ENCODE measurements around the gene RAB11FIP3. TPM values are rescaled to one million over a fixed set of nuclear protein-coding genes. Genes with fewer than 3 reads are reported as not detected.
"Not testable (repeated sequence)": the region's sequence is repeated elsewhere in the genome, so short reads cannot be mapped to it uniquely, and the experiment has no call there.

RAB11FIP3 gene
- polyA plus RNA-seq, 12 donors, result 20.7 to 47.1 (median 27.6) TPM; not detected in 1

DNA sequence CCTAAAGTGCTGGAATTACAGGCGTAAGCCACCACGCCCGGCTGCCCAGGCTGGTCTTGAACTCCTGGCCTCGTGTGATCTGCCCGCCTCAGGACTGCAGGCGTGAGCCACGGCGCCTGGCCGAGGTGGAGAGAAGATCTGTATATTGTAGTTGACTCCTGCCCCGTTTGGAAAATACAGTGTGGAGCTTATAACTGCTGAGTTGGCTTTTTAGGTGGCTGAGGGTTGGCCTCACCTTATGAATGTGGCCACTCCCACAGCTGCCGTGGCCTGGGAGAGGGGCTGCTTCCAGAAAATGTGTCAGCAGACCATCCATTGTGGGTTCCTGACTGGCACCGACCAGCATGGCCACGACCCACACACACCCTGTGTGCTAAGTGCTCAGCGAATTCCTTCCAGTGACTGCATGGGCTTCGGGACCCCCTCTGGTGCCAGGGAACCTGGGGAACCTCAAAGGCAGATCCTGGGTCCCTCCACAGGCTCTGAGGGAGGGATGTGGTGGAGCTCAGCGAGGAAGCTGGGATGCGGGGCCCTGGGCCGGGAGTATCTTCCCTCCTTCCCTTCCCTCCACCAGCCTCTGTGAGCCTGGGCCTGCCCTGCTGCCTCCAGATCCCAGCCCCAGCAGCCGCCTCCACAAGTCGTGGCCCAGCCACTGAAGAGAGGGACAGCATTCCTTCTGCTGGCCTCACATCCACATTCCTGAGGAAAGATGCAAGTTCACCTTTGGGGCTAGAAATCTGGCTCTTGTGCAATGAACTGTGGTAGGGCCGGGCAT is 10.9 kb upstream of the RAB11FIP3 start:
- DNase-seq, result no peak

DNA sequence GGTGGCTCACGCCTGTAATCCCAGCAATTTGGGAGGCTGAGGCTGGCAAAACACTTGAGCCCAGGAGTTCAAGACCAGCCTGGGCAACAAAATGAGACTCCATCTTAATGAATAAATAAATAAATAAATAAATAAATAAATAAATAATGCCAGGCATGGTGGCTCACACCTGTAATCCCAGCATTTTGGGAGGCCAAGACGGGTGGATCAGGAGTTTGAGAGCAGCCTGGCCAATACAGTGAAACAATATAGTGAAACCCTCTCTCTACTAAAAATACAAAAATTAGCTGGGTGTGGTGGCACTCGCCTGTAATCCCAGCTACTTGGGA is 10.3 kb upstream of the RAB11FIP3 start:
- not testable (repeated sequence) for DNase-seq

DNA sequence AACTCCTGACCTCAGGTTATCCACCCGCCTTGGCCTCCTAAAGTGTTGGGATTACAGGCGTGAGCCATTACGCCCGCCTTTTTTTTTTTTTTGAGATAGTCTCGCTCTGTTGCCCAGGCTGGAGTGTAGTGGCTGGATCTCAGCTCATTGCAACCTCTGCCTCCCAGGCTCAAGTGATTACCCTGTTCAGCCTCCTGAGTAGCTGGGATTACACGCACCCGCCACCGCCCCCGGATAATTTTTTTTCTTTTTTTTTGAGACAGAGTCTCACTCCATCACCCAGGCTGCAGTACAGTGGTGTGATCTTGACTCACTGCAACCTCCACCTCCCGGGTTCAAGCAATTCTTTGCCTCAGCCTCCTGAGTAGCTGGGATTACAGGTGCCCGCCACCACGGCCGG is 3.3 kb upstream of the RAB11FIP3 start:
- DNase-seq, result not testable (repeated sequence)

DNA sequence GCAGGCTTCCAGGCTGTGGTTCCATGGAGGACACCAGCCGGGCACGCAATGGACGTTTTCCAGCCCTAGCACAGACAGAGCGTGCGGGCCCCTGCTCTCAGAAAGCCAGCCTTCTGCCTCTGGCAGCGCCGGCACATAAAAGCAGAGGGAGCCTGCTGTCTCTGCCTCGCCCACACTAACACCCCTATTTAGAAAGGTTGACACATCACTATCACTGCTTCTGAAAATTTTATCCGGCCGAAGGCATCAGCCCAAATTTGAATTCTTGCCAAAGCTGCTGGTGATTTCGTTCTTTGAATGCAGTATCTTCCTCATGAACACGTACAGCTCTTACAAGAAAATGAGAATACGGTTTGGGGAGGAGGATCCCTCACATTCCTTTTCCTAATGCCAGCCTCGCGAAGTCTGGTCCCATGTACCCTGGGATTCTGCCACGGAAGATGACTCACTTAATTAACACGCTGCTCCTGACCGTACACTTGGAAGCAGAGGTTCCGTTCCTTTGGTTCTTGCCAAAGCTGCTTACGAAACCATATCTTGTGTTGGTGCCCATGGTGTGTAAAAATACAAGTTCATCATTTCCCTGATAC is 1.3 kb upstream of the RAB11FIP3 start:
- DNase-seq, result no peak

DNA sequence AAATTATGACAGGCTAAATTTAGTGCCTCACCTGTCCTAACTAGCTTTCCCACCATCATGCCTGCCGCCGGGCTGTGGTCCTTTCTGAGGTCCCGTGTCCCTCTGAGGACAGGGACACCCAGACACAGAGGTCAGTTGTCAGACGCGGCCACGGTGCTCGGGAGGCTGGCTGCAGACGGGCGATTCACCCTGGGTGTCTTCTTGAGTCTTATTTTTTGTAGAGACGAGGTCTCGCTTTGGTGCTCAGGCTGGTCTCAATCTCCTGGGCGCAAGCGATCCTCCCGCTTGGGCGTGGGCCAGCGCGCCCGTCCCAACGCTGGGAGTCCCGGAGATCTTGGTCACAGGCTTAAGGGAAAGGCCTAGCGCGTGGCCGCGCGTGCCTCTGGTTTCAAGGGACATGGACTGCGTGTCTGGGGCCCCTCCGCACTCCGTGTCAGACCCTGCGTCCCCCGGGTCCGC is 797 bp upstream of the RAB11FIP3 start:
- no peak for DNase-seq

DNA sequence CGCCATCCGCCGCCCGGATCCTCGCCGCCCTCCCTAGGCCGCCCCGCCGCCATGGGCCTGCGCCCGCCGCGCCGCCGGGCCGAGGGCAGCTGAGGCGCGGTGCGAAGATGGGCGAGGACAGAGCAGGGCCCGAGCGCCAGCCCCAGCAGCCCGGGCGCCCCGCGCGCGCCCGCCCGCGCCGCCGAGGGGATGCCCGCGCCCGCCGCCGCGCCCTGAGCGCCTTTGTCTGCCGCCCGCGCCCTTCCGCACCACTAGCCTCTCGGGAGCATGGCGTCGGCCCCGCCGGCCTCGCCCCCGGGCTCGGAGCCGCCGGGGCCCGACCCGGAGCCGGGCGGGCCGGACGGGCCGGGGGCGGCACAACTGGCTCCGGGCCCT is 278 bp downstream of the RAB11FIP3 start:
- no peak for DNase-seq

DNA sequence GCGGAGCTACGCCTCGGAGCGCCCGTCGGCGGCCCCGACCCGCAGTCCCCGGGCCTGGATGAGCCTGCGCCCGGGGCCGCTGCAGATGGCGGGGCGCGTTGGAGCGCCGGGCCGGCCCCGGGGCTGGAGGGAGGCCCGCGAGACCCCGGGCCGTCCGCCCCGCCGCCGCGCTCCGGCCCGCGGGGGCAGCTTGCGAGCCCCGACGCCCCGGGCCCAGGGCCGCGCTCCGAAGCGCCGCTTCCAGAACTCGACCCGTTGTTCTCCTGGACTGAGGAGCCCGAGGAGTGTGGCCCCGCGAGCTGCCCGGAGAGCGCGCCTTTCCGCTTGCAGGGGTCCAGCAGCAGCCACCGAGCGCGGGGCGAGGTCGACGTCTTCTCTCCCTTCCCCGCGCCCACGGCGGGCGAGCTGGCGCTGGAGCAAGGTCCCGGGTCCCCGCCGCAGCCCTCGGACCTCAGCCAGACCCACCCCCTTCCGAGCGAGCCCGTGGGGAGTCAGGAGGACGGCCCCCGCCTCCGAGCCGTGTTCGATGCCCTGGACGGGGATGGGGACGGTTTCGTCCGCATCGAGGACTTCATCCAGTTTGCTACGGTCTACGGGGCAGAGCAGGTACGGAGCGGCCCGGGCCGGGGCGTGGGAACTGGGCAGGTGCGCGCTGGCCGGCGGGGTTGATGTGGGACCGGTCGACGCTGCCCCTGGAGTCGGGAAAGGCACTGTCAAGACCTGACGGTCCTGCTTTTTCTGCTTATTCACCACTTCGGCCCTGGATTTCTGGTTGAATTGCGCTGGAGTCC is 861 bp downstream of the RAB11FIP3 start:
- DNase-seq, result no peak

DNA sequence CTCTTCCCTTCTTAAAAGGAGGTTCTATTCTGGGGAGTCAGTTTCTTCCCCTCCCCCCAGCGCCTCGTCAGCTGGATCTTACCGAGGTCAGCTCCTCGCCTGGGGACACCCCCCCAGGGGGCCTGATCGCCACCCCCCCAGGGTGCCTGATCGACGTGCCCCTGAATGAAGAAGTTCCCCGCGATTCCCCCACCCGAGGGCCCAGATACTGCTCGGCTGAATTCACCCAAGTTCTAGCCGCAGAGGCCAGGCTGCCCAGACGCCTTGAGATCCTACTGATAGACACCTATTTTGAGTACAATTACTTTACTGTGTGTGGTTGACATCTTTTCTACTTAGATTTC is 1.4 kb downstream of the RAB11FIP3 start:
- no peak for DNase-seq

DNA sequence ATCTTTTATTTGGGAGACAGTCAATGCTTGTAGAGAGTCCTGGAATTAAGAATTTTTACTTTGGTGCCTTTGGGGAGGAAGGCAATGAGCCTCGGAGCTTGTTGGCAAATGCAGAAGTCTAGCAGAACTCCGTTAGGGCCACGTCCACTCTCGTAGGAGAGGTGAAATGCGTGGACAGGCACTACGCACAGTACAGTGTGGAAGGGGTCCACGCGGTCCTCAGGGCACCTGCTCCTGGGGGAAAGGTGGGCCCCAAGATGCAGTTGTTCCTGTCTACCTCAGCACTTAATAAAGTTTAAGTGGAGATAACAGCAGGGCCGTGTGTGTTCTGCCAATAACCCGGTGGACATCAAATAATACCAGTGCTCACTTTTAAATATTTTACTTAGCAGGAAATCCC is 1.8 kb downstream of the RAB11FIP3 start:
- DNase-seq, result no peak

DNA sequence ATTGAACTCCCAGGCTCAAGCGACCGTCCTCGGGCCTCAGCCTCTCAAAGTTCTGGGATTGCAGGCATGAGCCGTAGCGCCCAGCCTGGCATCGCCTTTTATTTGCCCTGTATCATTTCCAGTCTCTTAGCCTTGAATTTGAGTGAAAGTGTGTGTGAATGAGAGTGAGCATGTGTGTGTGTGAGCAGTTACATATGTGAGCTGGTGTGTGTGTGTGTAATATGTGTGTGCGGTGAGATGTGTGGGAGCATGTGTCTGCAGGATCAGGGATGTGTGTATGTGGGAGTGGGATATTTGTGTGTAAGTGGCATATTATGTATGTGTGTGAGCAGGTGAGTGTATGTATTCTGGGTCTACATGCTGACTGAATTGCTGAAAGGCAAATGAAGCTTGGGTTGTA is 5.5 kb downstream of the RAB11FIP3 start:
- no peak for DNase-seq

DNA sequence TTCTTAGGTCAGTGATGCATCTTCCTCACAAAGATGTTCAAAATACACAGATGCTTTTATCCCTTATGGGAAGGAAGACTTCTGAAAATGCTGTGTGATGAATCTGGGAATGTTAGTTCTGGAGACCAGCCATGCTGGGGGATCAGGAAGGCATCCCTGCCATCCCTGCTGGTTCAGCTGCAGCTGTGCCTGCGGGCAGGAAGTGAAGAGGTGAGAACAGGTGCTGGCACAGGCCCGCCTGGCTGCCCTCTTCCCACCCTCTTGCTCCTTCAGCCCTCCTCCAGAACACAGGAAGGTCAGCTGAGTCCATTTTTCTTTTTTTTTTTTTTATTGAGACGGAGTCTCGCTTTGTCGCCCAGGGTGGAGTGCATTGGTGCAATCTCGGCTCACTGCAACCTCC is 15.2 kb downstream of the RAB11FIP3 start:
- no peak for DNase-seq

DNA sequence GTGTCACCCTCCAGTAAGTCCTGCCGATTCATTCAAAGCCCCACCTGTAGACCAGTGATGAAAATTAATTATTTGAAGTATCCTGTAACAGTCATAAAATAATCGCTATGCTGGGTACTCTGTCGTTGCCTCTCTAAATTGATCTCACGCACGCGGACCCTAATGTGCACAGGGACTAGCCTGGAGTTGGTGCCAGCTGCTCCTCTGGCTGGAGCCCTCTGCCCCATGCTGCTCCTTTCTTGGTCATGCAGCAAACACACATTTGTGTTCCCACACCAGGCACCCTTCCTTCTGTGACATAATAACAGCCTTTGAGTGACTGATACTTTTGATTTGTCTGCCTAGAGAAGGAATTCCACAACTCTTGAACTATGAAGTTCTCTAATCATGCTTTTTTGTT is 16.0 kb downstream of the RAB11FIP3 start:
- no peak for DNase-seq

DNA sequence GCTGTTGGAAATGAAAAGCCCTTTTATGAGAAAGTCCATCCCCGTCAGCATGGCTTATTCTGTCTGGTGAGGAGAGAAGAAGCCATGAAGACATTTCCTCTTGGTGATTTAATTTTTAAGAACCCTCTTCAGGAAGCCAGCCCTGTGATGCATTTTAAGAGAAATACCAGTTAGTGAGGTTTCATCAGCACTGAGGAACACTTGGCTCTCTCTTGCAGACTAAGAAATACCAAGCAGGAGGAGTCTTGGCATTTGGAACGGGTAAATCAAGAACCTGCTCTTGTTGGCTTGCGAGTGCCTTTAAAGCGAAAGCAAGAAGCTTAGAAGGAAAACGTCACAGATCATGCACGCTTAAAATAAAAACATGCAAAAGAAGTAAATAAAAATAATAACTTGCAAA is 17.5 kb downstream of the RAB11FIP3 start:
- no peak for DNase-seq

DNA sequence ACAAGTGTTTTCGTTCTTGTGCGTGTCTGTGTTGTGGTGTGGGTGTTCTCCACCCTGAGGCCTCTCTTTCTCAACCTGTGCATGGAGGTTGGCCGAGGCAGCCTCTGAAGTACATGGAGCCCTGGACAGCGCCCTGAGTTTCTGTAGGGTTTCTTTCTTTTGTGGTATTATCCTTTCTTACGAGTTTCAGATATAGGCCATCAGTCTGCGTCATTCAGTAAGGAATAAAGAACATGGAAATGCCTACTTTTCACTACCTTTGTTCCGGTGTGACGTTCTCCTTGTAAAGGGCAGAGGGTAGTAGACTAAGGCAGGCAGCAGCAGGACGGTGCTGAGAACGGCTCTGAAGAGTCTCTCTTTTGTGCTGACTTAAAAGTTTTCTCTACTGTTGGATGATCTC is 18.6 kb downstream of the RAB11FIP3 start:
- DNase-seq, result no peak

DNA sequence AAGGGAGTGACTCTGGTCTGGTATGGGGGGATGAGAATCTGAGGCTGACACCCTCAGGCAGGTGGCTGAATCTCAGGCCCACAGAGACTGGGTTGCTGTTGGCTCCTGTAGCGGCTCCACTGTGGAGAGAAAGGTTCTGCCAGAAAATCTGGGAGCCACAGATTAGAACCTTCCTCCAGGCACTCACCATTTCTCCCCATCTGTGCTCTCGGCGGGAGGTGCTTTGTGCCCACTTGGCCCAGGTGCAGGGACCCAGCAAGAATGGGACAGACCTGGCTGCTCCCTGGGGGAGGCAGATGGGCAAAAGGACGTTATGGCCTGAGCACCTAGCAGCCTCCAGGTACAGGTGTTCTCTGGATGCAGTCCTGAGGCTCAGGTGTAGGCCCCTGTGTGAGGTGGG is 20.1 kb downstream of the RAB11FIP3 start:
- DNase-seq, result no peak

DNA sequence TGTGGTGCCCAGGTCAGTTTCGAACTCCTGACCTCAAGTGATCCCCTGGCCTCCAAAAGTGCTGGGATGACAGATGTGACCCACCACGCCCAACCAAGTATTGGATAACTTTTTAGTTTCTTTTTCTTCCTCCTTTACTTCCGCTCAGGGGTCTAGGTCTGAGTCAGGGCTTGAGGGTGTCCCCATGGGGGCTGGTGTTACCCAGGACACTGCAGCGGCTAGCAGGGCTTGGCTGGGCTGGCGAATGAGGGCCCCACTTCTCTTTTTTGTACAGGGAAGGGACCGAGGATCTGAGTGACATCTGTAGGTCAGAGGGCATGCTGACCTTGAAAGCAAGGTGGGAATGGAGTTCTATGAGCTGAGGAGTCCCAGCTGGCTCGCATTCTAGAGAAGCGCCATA is 24.9 kb downstream of the RAB11FIP3 start:
- no peak for DNase-seq

DNA sequence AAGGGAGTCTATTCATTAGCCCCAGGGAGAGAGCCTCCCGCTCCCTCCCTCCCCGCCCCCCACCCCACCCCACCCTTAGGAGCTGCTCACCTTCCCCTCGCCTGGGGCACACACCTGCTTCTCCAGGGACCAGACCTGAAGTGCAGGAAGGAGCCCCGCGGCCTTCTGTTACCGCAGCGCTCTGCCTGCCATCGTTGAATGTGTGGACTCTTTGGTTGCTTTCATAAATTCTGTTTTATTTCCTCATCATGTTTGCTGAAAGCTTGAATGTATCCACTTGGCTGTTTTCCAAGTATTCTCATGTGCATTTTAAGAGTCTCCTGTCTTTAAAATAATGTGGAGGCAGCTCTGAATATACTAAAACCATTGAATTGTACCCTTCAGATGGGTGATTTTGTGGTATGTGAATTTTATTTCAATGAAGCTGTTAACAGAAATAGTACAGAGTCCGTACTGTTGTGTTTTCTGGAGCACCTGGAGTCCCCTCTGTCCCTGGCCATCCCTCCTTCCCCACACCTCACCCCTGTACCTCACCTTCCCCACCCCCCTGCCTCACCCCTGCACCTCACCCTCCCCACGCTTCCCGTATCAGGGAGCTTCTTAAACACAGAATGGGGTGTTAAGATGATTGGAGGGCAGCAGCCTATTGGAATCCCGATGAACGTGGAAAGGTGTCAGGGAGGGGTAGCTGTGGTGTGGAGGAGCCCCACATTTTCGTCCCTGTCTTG is 25.5 kb downstream of the RAB11FIP3 start:
- no peak for DNase-seq

DNA sequence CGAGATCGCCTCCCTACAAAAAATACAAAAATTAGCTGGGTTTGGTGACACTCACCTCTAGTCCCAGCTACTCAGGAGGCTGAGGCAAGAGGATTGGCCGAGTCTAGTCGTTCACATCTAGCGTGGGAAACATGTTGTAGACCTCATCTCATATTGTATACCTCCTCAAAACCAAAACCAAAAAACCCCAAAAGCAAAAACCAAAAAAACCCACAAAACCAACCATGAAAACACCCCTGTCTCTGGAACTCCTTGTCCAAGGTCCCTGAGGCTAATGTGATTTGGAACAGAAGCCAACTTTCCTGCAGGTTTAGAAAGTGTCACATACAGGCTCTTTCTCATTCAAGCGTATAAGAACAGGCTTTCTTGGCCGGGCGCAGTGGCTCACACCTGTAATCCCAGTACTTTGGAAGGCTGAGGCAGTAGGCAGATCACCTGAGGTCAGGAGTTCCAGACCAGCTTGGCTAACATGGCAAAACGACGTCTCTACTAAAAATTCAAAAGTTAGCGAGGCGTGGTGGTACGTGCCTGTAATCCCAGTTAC is 29.0 kb downstream of the RAB11FIP3 start:
- DNase-seq, result no peak

DNA sequence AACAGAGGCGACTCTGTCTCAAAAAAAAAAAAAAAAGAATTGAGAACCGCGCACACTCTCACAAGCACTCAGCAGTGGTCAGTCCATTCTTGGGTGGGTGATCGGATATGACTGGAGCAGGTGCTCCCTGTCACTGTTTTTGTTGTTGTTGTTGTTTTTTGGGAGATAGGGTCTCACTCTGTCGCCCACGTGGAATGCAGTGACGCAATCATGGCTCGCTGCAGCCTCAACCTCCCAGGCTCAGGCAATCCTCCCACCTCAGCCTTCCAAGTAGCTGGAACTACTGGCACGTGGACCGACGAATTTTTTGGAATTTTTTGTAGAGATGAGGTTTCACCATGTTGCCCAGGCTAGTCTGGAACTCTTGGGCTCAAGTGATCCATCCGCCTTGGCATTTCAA is 30.0 kb downstream of the RAB11FIP3 start:
- no peak for DNase-seq

DNA sequence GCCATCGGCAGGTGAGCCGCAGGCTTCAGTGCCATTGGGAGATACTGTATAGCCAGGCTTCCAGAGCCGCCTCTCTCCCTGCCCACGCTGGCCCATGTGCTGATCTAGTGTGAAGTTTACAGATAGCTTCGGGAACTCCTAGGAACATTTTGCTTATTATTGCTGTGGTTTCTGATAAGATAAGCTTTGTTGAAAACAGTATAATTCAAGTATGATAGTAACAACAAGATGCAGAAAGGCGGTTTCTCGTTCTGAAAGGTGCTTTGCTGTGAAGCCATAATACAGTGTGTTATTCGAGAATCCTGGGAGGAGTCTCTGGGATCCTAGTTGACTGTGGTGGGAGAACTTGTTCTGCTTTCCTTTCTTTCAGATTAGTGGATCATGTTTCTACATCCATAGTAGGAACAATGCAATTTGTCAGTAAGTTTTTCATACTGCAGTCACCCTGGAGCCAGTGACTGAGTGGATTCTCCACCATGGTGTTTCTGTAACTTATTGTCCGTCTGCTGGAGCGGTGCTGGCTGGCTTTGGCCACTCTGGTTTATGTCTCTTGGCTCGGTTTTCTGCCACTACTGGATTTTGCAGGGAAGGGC is 31.5 kb downstream of the RAB11FIP3 start:
- DNase-seq, result peak; percentile 25

DNA sequence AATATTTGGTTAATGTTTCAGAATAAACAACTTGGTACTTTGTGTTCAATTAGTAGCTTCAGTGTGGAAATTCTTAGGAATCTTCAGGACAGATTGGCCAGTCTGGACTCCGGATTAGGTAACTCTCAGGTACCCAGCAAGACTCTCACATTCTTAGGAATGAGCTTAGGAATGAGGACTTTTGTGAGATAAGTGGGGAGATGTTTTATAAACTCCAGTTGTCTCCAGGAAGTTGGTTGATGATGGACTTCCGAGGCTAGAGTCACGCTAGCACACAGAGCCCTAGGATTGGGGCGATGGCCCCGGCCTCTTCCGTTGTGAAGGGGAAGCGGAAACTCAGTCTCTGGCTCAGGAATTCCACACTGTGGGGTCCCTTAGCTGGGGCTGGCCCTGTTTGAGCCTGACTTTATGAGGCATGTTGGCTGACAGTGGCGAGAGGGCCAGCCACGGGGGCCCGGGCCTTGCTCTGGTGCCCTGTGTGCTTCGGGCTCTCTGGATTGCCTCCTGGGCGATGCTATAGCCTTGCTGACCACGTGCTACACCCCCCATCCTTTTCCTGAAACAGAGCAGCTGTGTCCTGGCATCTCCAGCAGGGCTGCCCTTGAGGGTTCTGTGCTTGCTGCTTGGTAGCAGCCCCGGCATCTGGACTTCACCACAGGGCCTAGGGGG is 32.4 kb downstream of the RAB11FIP3 start:
- no peak for DNase-seq
